H1 (cell line): ENCODE data around the gene MCC. TPM values are rescaled to one million over a fixed set of nuclear protein-coding genes. Genes with fewer than 3 reads are reported as not detected.

Experiments
- ASH2L ChIP-seq: fragments of 200-600, 300-600 bp; sonication (generic); IDR thresholded peaks from one replicate; pipeline ENCODE4 v1.7.1; 2017; ENCODE audit warnings: low read length
- EZH2 ChIP-seq: fragments of 200-600 bp; sonication (generic); IDR thresholded peaks from 2 replicates; pipeline ENCODE4 v1.7.1; 2012; ENCODE audit warnings: low read depth, mild to moderate bottlenecking, moderate library complexity, low read length, inconsistent platforms; ENCODE audit not compliant: severe bottlenecking
- KDM4A ChIP-seq: IDR thresholded peaks from one replicate; pipeline ENCODE4 v1.7.1; 2012; ENCODE audit warnings: low read depth, mild to moderate bottlenecking, moderate library complexity, low read length, inconsistent platforms; ENCODE audit not compliant: severe bottlenecking
- POLR2A ChIP-seq, 2 experiments: IDR thresholded peaks; 1 replicate in 1 of 2; 2 replicates in 1 of 2; pipeline ENCODE4 v1.6.1; 2011; ENCODE audit warnings: low read depth in 2 of 2, low read length in 2 of 2, mild to moderate bottlenecking in 2 of 2; ENCODE audit errors: control extremely low read depth in 1 of 2
- RBBP5 ChIP-seq: IDR thresholded peaks from 2 replicates; pipeline ENCODE4 v1.7.1; 2012; ENCODE audit warnings: low read depth, mild to moderate bottlenecking, inconsistent platforms, low read length, moderate library complexity, borderline replicate concordance
- RFX5 ChIP-seq: IDR thresholded peaks from 2 replicates; pipeline ENCODE4 v1.6.1; 2011; ENCODE audit warnings: low read depth, low read length, improper control_type of control experiment, borderline replicate concordance
- SP4 ChIP-seq: IDR thresholded peaks from 2 replicates; pipeline ENCODE4 v1.6.1; 2012; ENCODE audit warnings: low read length, inconsistent platforms
- SUZ12 ChIP-seq: fragments of 200-600 bp; sonication (generic); IDR thresholded peaks from 2 replicates; pipeline ENCODE4 v1.6.1; 2012; ENCODE audit warnings: mild to moderate bottlenecking, inconsistent platforms, low read length, moderate library complexity, mixed read lengths
- polyA plus RNA-seq, 7 experiments: library from polyadenylated mRNA; depleted of rRNA in 3 of 7; stranded (reverse) in 5 of 7; unstranded in 2 of 7; fragments of >200 nt in 5 of 7; fragments of 200-250 nt in 2 of 7; gene quantifications; 1 replicate in 5 of 7; 2 replicates in 1 of 7; 4 replicates in 1 of 7; pipeline versions ENCODE4 v1.2.1 to v1.2.3, GENCODE V29; 2011 to 2013; ENCODE audit warnings: missing spikeins in 2 of 7, mixed read lengths in 2 of 7
- total RNA-seq: library from RNA; stranded (reverse); fragmentation: NEBNext Ultra II Directional; extraction: Animal tissue kit (Norgen Biotek cat#: 25700); gene quantifications from 2 replicates; pipeline ENCODE4 v1.2.1, GENCODE V29; 2021

MCC gene
- total and polyA plus RNA-seq, 2 of the 8 experiments (the other 6 are each of a cell fraction or from before 2014, with no cell fraction given): 2.6 to 18.3 TPM

DNA sequence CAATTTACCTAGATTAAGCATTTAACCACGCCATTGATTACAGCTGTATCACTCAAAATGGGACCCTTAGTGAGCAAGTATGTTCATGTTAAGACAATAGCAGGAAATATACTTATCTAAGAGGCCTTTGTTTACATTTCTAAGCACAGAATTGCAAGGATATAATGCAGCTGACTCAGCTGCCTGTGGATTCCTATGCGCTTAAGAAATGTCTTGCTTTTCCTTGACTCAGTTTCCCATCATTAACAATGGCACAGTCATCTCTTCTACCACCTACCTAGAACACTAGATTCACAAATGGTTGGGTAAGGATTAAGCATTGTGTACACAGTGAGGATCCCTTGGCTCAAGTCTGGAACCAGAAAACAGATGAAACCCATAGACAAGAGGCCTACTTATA, 217.2 kb downstream of the MCC start (continued):
- TF ChIP-seq ASH2L (no peak), KDM4A (no peak), SUZ12 (no peak), RBBP5 (no peak), EZH2 (no peak), RFX5 (no peak), SP4 (no peak), POLR2A (IDR thresholded peaks at IDR 0.05; ENCODE audit: control extremely low read depth in 1 of 2, low read depth in 2 of 2, low read length in 2 of 2) (no peak)
